Measurements from ENCODE around the gene HGF. TPM values are rescaled to one million over a fixed set of nuclear protein-coding genes. Genes with fewer than 3 reads are reported as not detected.

HGF gene
- polyA plus RNA-seq, 1 of the 3 experiments (the other 2 are of a cell fraction) = 1.5 TPM

- TF ChIP-seq EZH2phosphoT487 (IDR thresholded peaks at IDR 0.05; ENCODE audit: borderline replicate concordance, low read depth) = no peak
- peak; percentile 71 for TF ChIP-seq MAX (IDR thresholded peaks at IDR 0.05; ENCODE audit: low read depth)
- peak; percentile 88 for TF ChIP-seq SIN3A (IDR thresholded peaks at IDR 0.05; ENCODE audit: borderline replicate concordance, low read depth, low read length)
- peak; percentile 69; the same call in 1 of the 2 replicates for TF ChIP-seq REST (IDR thresholded peaks at IDR 0.05; ENCODE audit: low read depth, low read length)
- TF ChIP-seq JUND (IDR thresholded peaks at IDR 0.05) = peak; percentile 99
- no peak for TF ChIP-seq TAF1 (IDR thresholded peaks at IDR 0.05; ENCODE audit: borderline replicate concordance, low read depth, low read length)
- TF ChIP-seq PBX3 (IDR thresholded peaks at IDR 0.05) = peak; percentile 96
Measured at GRCh38 chr7:81684514-81685269, 85.2 kb downstream of the HGF start (continued).

- no peaks in the 10 kb centered on the region for H3K36me3 ChIP-seq (replicated peaks in 1 of 2; ENCODE audit: control insufficient read depth in 1 of 2, insufficient read depth in 2 of 2, low read length in 1 of 2)
- H3K27me3 ChIP-seq (ENCODE audit: insufficient read depth) = no peaks in the 10 kb centered on the region
- no peaks in the 10 kb centered on the region for H3K79me2 ChIP-seq (ENCODE audit: insufficient read depth)
- peak overlapping the region; percentile 91 to 100 for H3K27ac ChIP-seq (ENCODE audit: low read depth in 2 of 2, low read length in 1 of 2)
- no peaks in the 10 kb centered on the region for H3K9me3 ChIP-seq
- peaks cover 15 to 42% of the 10 kb centered on the region in 2 experiments; a peak in 3 of 4 replicates for H3K4me1 ChIP-seq (ENCODE audit: control insufficient read depth in 1 of 2, insufficient read depth in 2 of 2, low read depth in 1 of 2, low read length in 1 of 2)
- WGBS (ENCODE audit: low lambda C conversion rate) = 83% methylated on average over 5 of the region's 5 CpGs
- ChIA-PET CTCF (interaction anchor here (0.8 to 1.7 kb wide), 8 partner anchors 7 to 888 kb away, joined by 3 to 18 read pairs (median 3); partner anchors contain the start of gene HGF), POLR2A (interaction anchor here (0.9 to 1.7 kb wide), 2 partner anchors 59 to 91 kb away, joined by 4 to 5 read pairs; no protein-coding TSS in a partner anchor)
- H3K9ac ChIP-seq = no peak overlapping the region
- H2AFZ ChIP-seq (ENCODE audit: low read depth) = no peak overlapping the region
- TF ChIP-seq POLR2AphosphoS5 (IDR thresholded peaks at IDR 0.05; ENCODE audit: low read depth, low read length) (no peak), TCF12 (IDR thresholded peaks at IDR 0.05) (no peak), TEAD4 (IDR thresholded peaks at IDR 0.05; ENCODE audit: borderline replicate concordance, insufficient read depth) (no peak), SMC3 (IDR thresholded peaks at IDR 0.05; ENCODE audit: low read depth, low read length) (no peak), REST (IDR thresholded peaks at IDR 0.05; ENCODE audit: low read depth, low read length) (no peak), RCOR1 (IDR thresholded peaks at IDR 0.05; ENCODE audit: low read length) (no peak), GABPA (IDR thresholded peaks at IDR 0.05; ENCODE audit: low read depth) (no peak), ELF1 (IDR thresholded peaks at IDR 0.05) (no peak), JUND (IDR thresholded peaks at IDR 0.05) (no peak)
- no peak overlapping the region for H3K4me2 ChIP-seq
- DNase-seq = no peak
- no peak overlapping the region for H3K4me3 ChIP-seq (ENCODE audit: low read depth in 2 of 2, low read length in 1 of 2)
- H3K9me2 ChIP-seq = no peaks in the 10 kb centered on the region
- H4K20me1 ChIP-seq (ENCODE audit: insufficient read depth) = no peaks in the 10 kb centered on the region
- H3F3A ChIP-seq (replicated peaks; ENCODE audit: insufficient read depth) = peaks cover 6% of the 10 kb centered on the region
Measured at GRCh38 chr7:81684033-81684432, 85.8 kb downstream of the HGF start.

Measured in SK-N-SH (cell line).